DOHH2 (cell line): ENCODE measurements around the gene KLLN.
"Not testable (repeated sequence)": the region's sequence is repeated elsewhere in the genome, so short reads cannot be mapped to it uniquely, and the experiment has no call there.

Source experiments
- H3F3A ChIP-seq: fragments of 200-600 bp; sonication (generic), shearing (Covaris generic); 2 replicates; pipeline ENCODE4 v1.6.0; 2016; ENCODE audit warnings: antibody characterized with exemption, mild to moderate bottlenecking; ENCODE audit not compliant: control insufficient read depth, insufficient read depth
- H3K27ac ChIP-seq: fragments of 200-600 bp; sonication (generic); 2 replicates; pipeline ENCODE4 v1.5.1; 2014; ENCODE audit warnings: low read depth, mild to moderate bottlenecking, low read length, moderate library complexity
- H3K27me3 ChIP-seq: fragments of 200-600 bp; sonication (generic); 2 replicates; pipeline ENCODE4 v1.6.1; 2014; ENCODE audit warnings: mild to moderate bottlenecking, low read length, mixed read lengths; ENCODE audit not compliant: control insufficient read depth
- H3K36me3 ChIP-seq: fragments of 200-600 bp; sonication (generic); 2 replicates; pipeline ENCODE4 v1.6.1; 2014; ENCODE audit warnings: mild to moderate bottlenecking, low read length, moderate library complexity, mixed read lengths; ENCODE audit not compliant: control insufficient read depth
- H3K4me1 ChIP-seq: fragments of 200-600 bp; sonication (generic); 2 replicates; pipeline ENCODE4 v1.6.1; 2014; ENCODE audit warnings: mild to moderate bottlenecking, low read length, mixed read lengths; ENCODE audit not compliant: control insufficient read depth
- H3K4me2 ChIP-seq: fragments of 200-600 bp; sonication (generic); 2 replicates; pipeline ENCODE4 v1.6.0; 2014; ENCODE audit warnings: mild to moderate bottlenecking, low read length, moderate library complexity
- H3K4me3 ChIP-seq: fragments of 200-600 bp; sonication (generic); 2 replicates; pipeline ENCODE4 v1.5.1; 2014; ENCODE audit warnings: mild to moderate bottlenecking, low read length, mixed read lengths
- H3K79me2 ChIP-seq: fragments of 200-600 bp; sonication (generic); 2 replicates; pipeline ENCODE4 v1.6.1; 2014; ENCODE audit warnings: mild to moderate bottlenecking, low read length, mixed read lengths; ENCODE audit not compliant: control insufficient read depth
- H3K9me2 ChIP-seq: fragments of 200-600 bp; sonication (generic); replicated peaks from 2 replicates; pipeline ENCODE4 v1.6.1; 2014; ENCODE audit warnings: mild to moderate bottlenecking, low read length, mixed read lengths; ENCODE audit not compliant: control insufficient read depth
- H3K9me3 ChIP-seq: fragments of 200-600 bp; sonication (generic); 2 replicates; pipeline ENCODE4 v1.6.1; 2014; ENCODE audit warnings: antibody characterized with exemption, low read length, mixed read lengths; ENCODE audit not compliant: control insufficient read depth, insufficient read depth
- H4K20me1 ChIP-seq: fragments of 200-600 bp; sonication (generic); 2 replicates; pipeline ENCODE4 v1.6.0; 2014; ENCODE audit warnings: low read depth, mild to moderate bottlenecking, antibody characterized with exemption, low read length, moderate library complexity; ENCODE audit not compliant: control insufficient read depth, insufficient read depth
- CTCF ChIP-seq: fragments of 200-600 bp; sonication (generic); IDR thresholded peaks from one replicate; pipeline ENCODE4 v1.5.1; 2014; ENCODE audit warnings: antibody characterized with exemption, mild to moderate bottlenecking, low read depth, low read length; ENCODE audit not compliant: poor library complexity, severe bottlenecking
- EZH2phosphoT487 ChIP-seq: fragments of 200-600 bp; sonication (generic); IDR thresholded peaks from 2 replicates; pipeline ENCODE4 v1.6.1; 2017; ENCODE audit warnings: borderline replicate concordance, mild to moderate bottlenecking, antibody characterized with exemption, low read length, moderate library complexity, mixed read lengths

The KLLN gene

GRCh38 chr10:87863053-87863943 is at the start of gene KLLN, which contains the start of gene PTEN:
KLLN (minus strand) TSS chr10:87863533; CDS start chr10:87862487, 1,046 bp downstream.
PTEN (plus strand) TSS chr10:87863625; CDS start chr10:87864470, 845 bp downstream.
- peak within 1 kb of the TSS; percentile 89 for H3K27ac ChIP-seq
- TF ChIP-seq CTCF (no peak), EZH2phosphoT487 (no peak)
- H3K9me3 ChIP-seq: no peaks in the 10 kb centered on the region
- H3K4me3 ChIP-seq: peak within 1 kb of the TSS; percentile 91
- peaks cover 11% of the 10 kb centered on the region for H3F3A ChIP-seq
- H4K20me1 ChIP-seq: peaks cover 36% of the 10 kb centered on the region
- H3K9me2 ChIP-seq: no peaks in the 10 kb centered on the region
- peak within 1 kb of the TSS; percentile 85 for H3K4me2 ChIP-seq
- no peaks in the 10 kb centered on the region for H3K27me3 ChIP-seq
- peaks cover 76% of the 10 kb centered on the region for H3K79me2 ChIP-seq
- peaks cover 48% of the 10 kb centered on the region for H3K36me3 ChIP-seq
- H3K4me1 ChIP-seq: peaks cover 28% of the 10 kb centered on the region

- H3K9me2 ChIP-seq, H3K4me3 ChIP-seq, H4K20me1 ChIP-seq, H3K27ac ChIP-seq, H3K4me2 ChIP-seq, H3K27me3 ChIP-seq, H3K9me3 ChIP-seq: not testable (repeated sequence)
- H3K4me1 ChIP-seq: peaks cover 12% of the 10 kb centered on the region
- peaks cover 57% of the 10 kb centered on the region for H3K36me3 ChIP-seq
- peaks cover 98% of the 10 kb centered on the region for H3K79me2 ChIP-seq
- H3F3A ChIP-seq: peaks cover 12% of the 10 kb centered on the region; the same call in 1 of the 2 replicates
Measured at GRCh38 chr10:87903396-87903795, 40.1 kb upstream of the KLLN start.

GRCh38 chr10:87897957-87898356 is 34.6 kb upstream of the KLLN start:
- H3K9me3 ChIP-seq, H3K27me3 ChIP-seq, H4K20me1 ChIP-seq, H3K4me3 ChIP-seq, H3K27ac ChIP-seq, H3K9me2 ChIP-seq, H3K4me2 ChIP-seq: not testable (repeated sequence)
- peaks cover 16% of the 10 kb centered on the region for H3K4me1 ChIP-seq
- H3K36me3 ChIP-seq: peaks cover 59% of the 10 kb centered on the region
- H3K79me2 ChIP-seq: peaks cover 98% of the 10 kb centered on the region
- peaks cover 12% of the 10 kb centered on the region; the same call in 1 of the 2 replicates for H3F3A ChIP-seq

- Histone ChIP-seq H3F3A (peaks cover 17% of the 10 kb centered on the region), H3K27me3 (no peaks in the 10 kb centered on the region), H3K4me3 (no peak overlapping the region), H3K27ac (no peak overlapping the region), H3K9me3 (peaks cover 7% of the 10 kb centered on the region; the same call in 1 of the 2 replicates), H3K4me2 (no peak overlapping the region), H3K9me2 (no peaks in the 10 kb centered on the region), H3K79me2 (peaks cover 98% of the 10 kb centered on the region), H4K20me1 (no peaks in the 10 kb centered on the region), H3K4me1 (peaks cover 16% of the 10 kb centered on the region), H3K36me3 (peaks cover 67% of the 10 kb centered on the region)
- no peak for TF ChIP-seq EZH2phosphoT487
- no peak for TF ChIP-seq CTCF
Measured at GRCh38 chr10:87896216-87896615, 32.9 kb upstream of the KLLN start.
